HEK293 (cell line): ENCODE results near the gene APOO.

Source experiments
- GLIS1 ChIP-seq: fragments of 450-650 bp; formaldehyde crosslinking; IDR thresholded peaks from 2 replicates; pipeline ENCODE4 v1.5.1; 2016; ENCODE audit warnings: missing biosample characterization, missing genetic modification characterization
- GLIS2 ChIP-seq: fragments of 450-650 bp; formaldehyde crosslinking; IDR thresholded peaks from 2 replicates; pipeline ENCODE4 v1.5.1; 2016; ENCODE audit warnings: missing biosample characterization, missing genetic modification characterization
- SALL2 ChIP-seq: fragments of 450-650 bp; formaldehyde crosslinking; IDR thresholded peaks from 2 replicates; pipeline ENCODE4 v1.5.0; 2017; ENCODE audit warnings: missing biosample characterization, mild to moderate bottlenecking, missing genetic modification characterization, borderline replicate concordance
- ZBTB44 ChIP-seq: fragments of 450-650 bp; IDR thresholded peaks from 2 replicates; pipeline ENCODE4 v1.5.1; 2018; ENCODE audit warnings: missing biosample characterization, mild to moderate bottlenecking, missing genetic modification characterization
- ZNF16 ChIP-seq: fragments of 450-650 bp; formaldehyde crosslinking; IDR thresholded peaks from 2 replicates; pipeline ENCODE4 v1.5.1; 2016; ENCODE audit warnings: low read depth, missing biosample characterization, missing genetic modification characterization
- ZNF274 ChIP-seq, 2 experiments: fragments of 200-500 bp in 1 of 2; fragments of 450-650 bp in 1 of 2; sonication (Bioruptor generic) in 1 of 2; formaldehyde crosslinking in 1 of 2; IDR thresholded peaks; 2 replicates each; pipeline versions ENCODE4 v1.5.1 to v1.6.1; 2014 to 2016; ENCODE audit warnings: borderline replicate concordance in 1 of 2, inconsistent platforms in 1 of 2, low read length in 1 of 2, missing biosample characterization in 1 of 2, missing genetic modification characterization in 1 of 2
- ZNF416 ChIP-seq: fragments of 450-650 bp; formaldehyde crosslinking; IDR thresholded peaks from 2 replicates; pipeline ENCODE4 v1.5.1; 2016; ENCODE audit warnings: missing biosample characterization, missing genetic modification characterization
- TF ChIP-seq, protein P1 (sequence below): fragments of 450-650 bp; formaldehyde crosslinking; IDR thresholded peaks from 2 replicates; pipeline ENCODE4 v1.5.1; 2016; ENCODE audit warnings: missing biosample characterization, missing genetic modification characterization
- TF ChIP-seq, protein P2 (sequence below): fragments of 450-650 bp; formaldehyde crosslinking; IDR thresholded peaks from 2 replicates; pipeline ENCODE4 v1.5.1; 2016; ENCODE audit warnings: missing biosample characterization, missing genetic modification characterization
- TF ChIP-seq, protein P3 (sequence below): sonication (generic); formaldehyde crosslinking; IDR thresholded peaks from 2 replicates; pipeline ENCODE4 v1.8.1; 2022; ENCODE audit warnings: mild to moderate bottlenecking, moderate library complexity, missing genetic modification reagents

- TF ChIP-seq, protein P1, sequence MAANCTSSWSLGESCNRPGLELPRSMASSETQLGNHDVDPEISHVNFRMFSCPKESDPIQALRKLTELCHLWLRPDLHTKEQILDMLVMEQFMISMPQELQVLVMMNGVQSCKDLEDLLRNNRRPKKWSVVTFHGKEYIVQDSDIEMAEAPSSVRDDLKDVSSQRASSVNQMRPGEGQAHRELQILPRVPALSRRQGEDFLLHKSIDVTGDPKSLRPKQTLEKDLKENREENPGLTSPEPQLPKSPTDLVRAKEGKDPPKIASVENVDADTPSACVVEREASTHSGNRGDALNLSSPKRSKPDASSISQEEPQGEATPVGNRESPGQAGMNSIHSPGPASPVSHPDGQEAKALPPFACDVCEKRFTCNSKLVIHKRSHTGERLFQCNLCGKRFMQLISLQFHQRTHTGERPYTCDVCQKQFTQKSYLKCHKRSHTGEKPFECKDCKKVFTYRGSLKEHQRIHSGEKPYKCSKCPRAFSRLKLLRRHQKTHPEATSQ (tag by site-specific recombination), result no peak
- TF ChIP-seq, protein P2, sequence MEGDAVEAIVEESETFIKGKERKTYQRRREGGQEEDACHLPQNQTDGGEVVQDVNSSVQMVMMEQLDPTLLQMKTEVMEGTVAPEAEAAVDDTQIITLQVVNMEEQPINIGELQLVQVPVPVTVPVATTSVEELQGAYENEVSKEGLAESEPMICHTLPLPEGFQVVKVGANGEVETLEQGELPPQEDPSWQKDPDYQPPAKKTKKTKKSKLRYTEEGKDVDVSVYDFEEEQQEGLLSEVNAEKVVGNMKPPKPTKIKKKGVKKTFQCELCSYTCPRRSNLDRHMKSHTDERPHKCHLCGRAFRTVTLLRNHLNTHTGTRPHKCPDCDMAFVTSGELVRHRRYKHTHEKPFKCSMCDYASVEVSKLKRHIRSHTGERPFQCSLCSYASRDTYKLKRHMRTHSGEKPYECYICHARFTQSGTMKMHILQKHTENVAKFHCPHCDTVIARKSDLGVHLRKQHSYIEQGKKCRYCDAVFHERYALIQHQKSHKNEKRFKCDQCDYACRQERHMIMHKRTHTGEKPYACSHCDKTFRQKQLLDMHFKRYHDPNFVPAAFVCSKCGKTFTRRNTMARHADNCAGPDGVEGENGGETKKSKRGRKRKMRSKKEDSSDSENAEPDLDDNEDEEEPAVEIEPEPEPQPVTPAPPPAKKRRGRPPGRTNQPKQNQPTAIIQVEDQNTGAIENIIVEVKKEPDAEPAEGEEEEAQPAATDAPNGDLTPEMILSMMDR (tag by site-specific recombination), result no peak
- no peak for TF ChIP-seq SALL2 (tag by site-specific recombination)
- no peak for TF ChIP-seq ZBTB44 (tag by site-specific recombination)
- no peak for TF ChIP-seq GLIS1 (tag by site-specific recombination)
- no peak for TF ChIP-seq ZNF274 (IDR thresholded peaks at IDR 0.05; ENCODE audit: low read length)
- no peak for TF ChIP-seq ZNF274 (tag by site-specific recombination; IDR thresholded peaks at IDR 0.05; ENCODE audit: borderline replicate concordance)
- no peak for TF ChIP-seq ZNF416 (tag by site-specific recombination)
- TF ChIP-seq, protein P3, sequence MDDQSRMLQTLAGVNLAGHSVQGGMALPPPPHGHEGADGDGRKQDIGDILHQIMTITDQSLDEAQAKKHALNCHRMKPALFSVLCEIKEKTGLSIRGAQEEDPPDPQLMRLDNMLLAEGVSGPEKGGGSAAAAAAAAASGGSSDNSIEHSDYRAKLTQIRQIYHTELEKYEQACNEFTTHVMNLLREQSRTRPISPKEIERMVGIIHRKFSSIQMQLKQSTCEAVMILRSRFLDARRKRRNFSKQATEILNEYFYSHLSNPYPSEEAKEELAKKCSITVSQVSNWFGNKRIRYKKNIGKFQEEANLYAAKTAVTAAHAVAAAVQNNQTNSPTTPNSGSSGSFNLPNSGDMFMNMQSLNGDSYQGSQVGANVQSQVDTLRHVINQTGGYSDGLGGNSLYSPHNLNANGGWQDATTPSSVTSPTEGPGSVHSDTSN (CRISPR knock-in tag), result no peak
- TF ChIP-seq GLIS2, result no peak
- TF ChIP-seq ZNF16 (tag by site-specific recombination), result no peak
Observed at GRCh38 chrX:23870041-23870440, 37.7 kb downstream of the APOO start.
